ENCODE measurements around the gene TMCC2.
"Not testable (repeated sequence)": the region's sequence is repeated elsewhere in the genome, so short reads cannot be mapped to it uniquely, and the experiment has no call there.

The TMCC2 gene

GRCh38 chr1:205216588-205216987 is 11.2 kb upstream of the TMCC2 start:
- DNase-seq: no peak

- DNase-seq: no peak
These were observed 10.3 kb upstream of the TMCC2 start for GRCh38 chr1:205217418-205217817.

- DNase-seq: no peak
These were observed 7.3 kb upstream of the TMCC2 start for GRCh38 chr1:205220421-205220820.

GRCh38 chr1:205224736-205225135 is 3.0 kb upstream of the TMCC2 start:
- peak in 1 of 2 experiments; percentile 17 for DNase-seq

GRCh38 chr1:205225901-205226765 is 1.6 kb upstream of the TMCC2 start:
- DNase-seq: peak in 1 of 2 experiments; percentile 11

GRCh38 chr1:205226868-205227583 is 720 bp upstream of the TMCC2 start:
- peak in 1 of 2 experiments; percentile 3 for DNase-seq

- no peak for DNase-seq
These were observed 361 bp downstream of the TMCC2 start for GRCh38 chr1:205228093-205228521.

- peak; percentile 78 to 90 for DNase-seq
These were observed 1.7 kb downstream of the TMCC2 start for GRCh38 chr1:205229399-205229871.

- DNase-seq: no peak
These were observed 2.4 kb downstream of the TMCC2 start for GRCh38 chr1:205229916-205230700.

GRCh38 chr1:205230982-205231381 is 3.2 kb downstream of the TMCC2 start:
- DNase-seq: no peak

GRCh38 chr1:205232127-205232820 is 4.5 kb downstream of the TMCC2 start:
- DNase-seq: no peak

GRCh38 chr1:205232945-205233397 is 5.2 kb downstream of the TMCC2 start:
- DNase-seq: no peak

GRCh38 chr1:205233986-205234385 is 6.2 kb downstream of the TMCC2 start:
- DNase-seq: not testable (repeated sequence)

GRCh38 chr1:205235951-205236350 is 8.2 kb downstream of the TMCC2 start:
- no peak for DNase-seq

GRCh38 chr1:205236526-205236925 is 8.8 kb downstream of the TMCC2 start:
- DNase-seq: no peak

GRCh38 chr1:205236951-205237475 is 9.3 kb downstream of the TMCC2 start:
- DNase-seq: no peak

- no peak for DNase-seq
These were observed 10.1 kb downstream of the TMCC2 start for GRCh38 chr1:205237526-205238484.

GRCh38 chr1:205239078-205239477 is 11.3 kb downstream of the TMCC2 start:
- DNase-seq: no peak

- DNase-seq: peak; percentile 56 to 77
These were observed 12.4 kb downstream of the TMCC2 start for GRCh38 chr1:205240118-205240517.

GRCh38 chr1:205240569-205240968 is 12.8 kb downstream of the TMCC2 start:
- DNase-seq: no peak

Data from SHP77 (cell line).